WTC11 (cell line): ENCODE results near the gene CFAP74.

ENCODE experiments used
- FOXP4 ChIP-seq: sonication (generic); formaldehyde crosslinking; IDR thresholded peaks from 2 replicates; pipeline ENCODE4 v1.8.0; 2022; ENCODE audit warnings: mild to moderate bottlenecking, missing genetic modification reagents
- JUN ChIP-seq: sonication (generic); formaldehyde crosslinking; IDR thresholded peaks from 2 replicates; pipeline ENCODE4 v1.8.0; 2023; ENCODE audit warnings: mild to moderate bottlenecking, missing genetic modification reagents
- KAT7 ChIP-seq: sonication (generic); formaldehyde crosslinking; IDR thresholded peaks from 2 replicates; pipeline ENCODE4 v1.8.1; 2023; ENCODE audit warnings: missing genetic modification reagents, mild to moderate bottlenecking, borderline replicate concordance
- MAX ChIP-seq: sonication (generic); formaldehyde crosslinking; IDR thresholded peaks from 2 replicates; pipeline ENCODE4 v1.8.0; 2022; ENCODE audit warnings: mild to moderate bottlenecking, missing genetic modification reagents
- SMAD3 ChIP-seq: sonication (generic); formaldehyde crosslinking; IDR thresholded peaks from 2 replicates; pipeline ENCODE4 v1.8.0; 2022; ENCODE audit warnings: missing genetic modification reagents, mild to moderate bottlenecking, borderline replicate concordance
- USF2 ChIP-seq: sonication (generic); formaldehyde crosslinking; IDR thresholded peaks from 2 replicates; pipeline ENCODE4 v1.8.1; 2023; ENCODE audit warnings: mild to moderate bottlenecking, missing genetic modification reagents, moderate library complexity
- ZBTB21 ChIP-seq: sonication (generic); formaldehyde crosslinking; IDR thresholded peaks from 2 replicates; pipeline ENCODE4 v1.8.1; 2023; ENCODE audit warnings: mild to moderate bottlenecking, missing genetic modification reagents, borderline replicate concordance
- ZNF121 ChIP-seq: sonication (generic); formaldehyde crosslinking; IDR thresholded peaks from 2 replicates; pipeline ENCODE4 v1.8.0; 2023; ENCODE audit warnings: missing genetic modification reagents

- TF ChIP-seq KAT7 (CRISPR knock-in tag) (no peak), JUN (CRISPR knock-in tag) (no peak), SMAD3 (CRISPR knock-in tag) (no peak), USF2 (no peak), ZNF121 (CRISPR knock-in tag) (no peak), ZBTB21 (CRISPR knock-in tag) (no peak), MAX (CRISPR knock-in tag) (no peak), FOXP4 (CRISPR knock-in tag) (no peak)
These were observed 62.3 kb downstream of the CFAP74 start for GRCh38 chr1:1941211-1941841.
